ENCODE results near the gene PSMC3. TPM values are rescaled to one million over a fixed set of nuclear protein-coding genes. Genes with fewer than 3 reads are reported as not detected.

Gene PSMC3
- total RNA-seq, 6 experiments from 2014 or later, result 52.5 to 98.1 (median 63.3) TPM

DNA sequence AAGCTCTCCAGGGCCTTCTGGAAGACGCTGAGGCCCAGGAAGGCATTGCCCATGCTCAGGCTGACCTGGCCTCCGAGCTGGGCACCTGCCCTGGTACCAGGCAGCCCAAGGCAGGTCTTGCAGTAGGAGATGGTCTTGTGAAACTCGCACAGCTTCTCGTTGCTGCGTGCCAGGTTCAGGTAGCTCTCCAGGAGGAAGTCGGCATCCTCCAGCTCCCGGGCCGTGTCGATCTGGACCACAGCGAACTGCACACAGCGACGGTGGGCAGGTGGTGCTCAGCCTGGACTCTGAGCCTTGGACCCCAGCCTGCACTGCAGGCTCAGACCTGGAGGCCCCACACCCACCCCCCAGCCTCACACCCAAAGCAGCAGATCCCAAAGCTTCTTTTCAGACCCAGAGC, 21.7 kb upstream of the PSMC3 start:
- ATAC-seq (peak in 1 of 4 donors; percentile 8), DNase-seq (no peak)
- Histone ChIP-seq H3K4me3 (no peak overlapping the region), H3K27me3 (no peaks in the 10 kb centered on the region), H3K36me3 (no peaks in the 10 kb centered on the region), H3K4me1 (peaks cover 0 to 18% (median 3%) of the 10 kb centered on the region in 4 donors), H3K9me3 (no peaks in the 10 kb centered on the region), H3K27ac (no peak overlapping the region)
- intact Hi-C loops (cut with DNase I), result no loop called here
- WGBS (ENCODE audit: insufficient coverage, low coverage, low lambda C conversion rate, missing lambda C conversion rate), result no CpG with 5 or more reads among the region's 12 CpGs
- TF ChIP-seq POLR2A (IDR thresholded peaks at IDR 0.05), result no peak
- TF ChIP-seq, protein P1, sequence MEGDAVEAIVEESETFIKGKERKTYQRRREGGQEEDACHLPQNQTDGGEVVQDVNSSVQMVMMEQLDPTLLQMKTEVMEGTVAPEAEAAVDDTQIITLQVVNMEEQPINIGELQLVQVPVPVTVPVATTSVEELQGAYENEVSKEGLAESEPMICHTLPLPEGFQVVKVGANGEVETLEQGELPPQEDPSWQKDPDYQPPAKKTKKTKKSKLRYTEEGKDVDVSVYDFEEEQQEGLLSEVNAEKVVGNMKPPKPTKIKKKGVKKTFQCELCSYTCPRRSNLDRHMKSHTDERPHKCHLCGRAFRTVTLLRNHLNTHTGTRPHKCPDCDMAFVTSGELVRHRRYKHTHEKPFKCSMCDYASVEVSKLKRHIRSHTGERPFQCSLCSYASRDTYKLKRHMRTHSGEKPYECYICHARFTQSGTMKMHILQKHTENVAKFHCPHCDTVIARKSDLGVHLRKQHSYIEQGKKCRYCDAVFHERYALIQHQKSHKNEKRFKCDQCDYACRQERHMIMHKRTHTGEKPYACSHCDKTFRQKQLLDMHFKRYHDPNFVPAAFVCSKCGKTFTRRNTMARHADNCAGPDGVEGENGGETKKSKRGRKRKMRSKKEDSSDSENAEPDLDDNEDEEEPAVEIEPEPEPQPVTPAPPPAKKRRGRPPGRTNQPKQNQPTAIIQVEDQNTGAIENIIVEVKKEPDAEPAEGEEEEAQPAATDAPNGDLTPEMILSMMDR (IDR thresholded peaks at IDR 0.05), result no peak

DNA sequence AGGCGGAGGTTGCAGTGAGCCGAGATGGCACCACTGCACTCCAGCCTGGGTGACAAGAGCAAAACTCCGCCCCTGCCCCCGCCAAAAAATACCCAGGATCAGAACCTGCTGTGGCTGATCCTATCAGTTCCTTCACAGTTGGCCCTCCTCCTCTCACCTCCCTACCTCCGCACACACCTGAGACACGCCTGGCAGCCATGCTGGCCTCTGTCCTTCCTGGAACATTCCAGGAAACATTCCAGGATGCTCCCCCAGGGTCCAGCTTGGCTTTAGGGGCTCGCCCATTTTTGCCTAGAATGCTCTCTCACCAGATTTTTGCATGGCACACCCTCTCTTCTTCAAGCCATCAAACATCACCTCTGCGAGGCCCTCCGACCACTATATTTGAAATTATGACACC, 20.6 kb upstream of the PSMC3 start:
- ATAC-seq (no peak), DNase-seq (no peak)
- no peaks in the 10 kb centered on the region for H3K36me3 ChIP-seq
- H3K27me3 ChIP-seq, result no peaks in the 10 kb centered on the region
- TF ChIP-seq, protein P1 (IDR thresholded peaks at IDR 0.05), result no peak
- no peak for TF ChIP-seq POLR2A (IDR thresholded peaks at IDR 0.05)
- H3K4me1 ChIP-seq, result peaks cover 0 to 18% (median 3%) of the 10 kb centered on the region in 4 donors
- intact Hi-C loops (cut with DNase I), result no loop called here
- H3K4me3 ChIP-seq, result no peak overlapping the region
- 93% methylated on average over 3 of the region's 9 CpGs for WGBS (ENCODE audit: insufficient coverage, low coverage, low lambda C conversion rate, missing lambda C conversion rate)
- H3K9me3 ChIP-seq, result no peaks in the 10 kb centered on the region
- no peak overlapping the region for H3K27ac ChIP-seq

DNA sequence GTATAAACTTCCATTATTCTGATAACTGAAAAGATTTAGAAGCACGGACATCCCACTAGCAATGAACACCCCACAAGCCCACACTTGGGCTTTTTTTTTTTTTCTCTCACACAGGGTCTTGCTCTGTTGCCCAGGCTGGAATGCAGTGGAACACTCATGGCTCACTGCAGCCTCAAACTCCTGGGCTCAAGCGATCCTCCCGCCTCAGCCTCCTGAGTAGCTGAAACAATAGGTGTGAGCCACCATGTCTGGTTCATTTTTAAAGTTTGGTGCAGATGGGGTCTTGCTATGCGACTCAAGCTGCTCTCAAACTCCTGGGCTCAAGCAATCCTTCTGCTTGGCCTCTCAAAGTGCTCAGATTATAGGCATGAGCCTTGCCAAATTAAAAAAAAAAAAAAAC, 19.6 kb upstream of the PSMC3 start:
- no peaks in the 10 kb centered on the region for H3K9me3 ChIP-seq
- no peak for ATAC-seq
- H3K27ac ChIP-seq, result no peak overlapping the region
- H3K27me3 ChIP-seq, result no peaks in the 10 kb centered on the region
- intact Hi-C loops (cut with DNase I), result no loop called here
- H3K4me3 ChIP-seq, result no peak overlapping the region
- 100% methylated on average over 3 of the region's 4 CpGs for WGBS (ENCODE audit: insufficient coverage, low coverage, low lambda C conversion rate, missing lambda C conversion rate)
- TF ChIP-seq, protein P1 (IDR thresholded peaks at IDR 0.05), result no peak
- no peak for TF ChIP-seq POLR2A (IDR thresholded peaks at IDR 0.05)
- no peak for DNase-seq
- peaks cover 0 to 18% (median 3%) of the 10 kb centered on the region in 4 donors for H3K4me1 ChIP-seq
- H3K36me3 ChIP-seq, result no peaks in the 10 kb centered on the region

DNA sequence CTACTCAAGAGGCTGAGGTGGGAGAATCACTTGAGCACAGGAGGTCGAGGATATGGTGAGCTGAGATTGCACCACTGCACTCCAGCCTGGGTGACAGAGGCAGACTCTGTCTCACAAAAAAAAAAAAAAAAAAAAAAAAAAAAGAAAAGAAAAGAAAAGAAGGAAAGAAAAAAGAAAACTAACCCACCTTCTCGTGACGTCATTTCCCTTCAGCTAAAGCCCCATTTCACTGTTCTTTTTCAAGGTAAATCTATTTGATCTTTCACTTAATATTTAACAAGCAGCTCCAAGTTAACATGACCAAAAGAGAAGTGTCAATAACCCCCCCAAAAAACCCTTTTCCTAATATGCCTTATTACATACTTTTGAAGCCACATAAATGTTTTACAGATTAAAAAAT, 17.6 kb upstream of the PSMC3 start:
- no peak overlapping the region for H3K4me3 ChIP-seq
- H3K27me3 ChIP-seq, result no peaks in the 10 kb centered on the region
- no peaks in the 10 kb centered on the region for H3K36me3 ChIP-seq
- ATAC-seq, result no peak
- 52% methylated on average over 3 of the region's 3 CpGs for WGBS (ENCODE audit: insufficient coverage, low coverage, low lambda C conversion rate, missing lambda C conversion rate)
- H3K27ac ChIP-seq, result peak overlapping the region in 1 of 3 donors; percentile 4
- no peak for TF ChIP-seq POLR2A (IDR thresholded peaks at IDR 0.05)
- TF ChIP-seq, protein P1 (IDR thresholded peaks at IDR 0.05), result no peak
- H3K4me1 ChIP-seq, result peaks cover 0 to 6% (median 0%) of the 10 kb centered on the region in 4 donors
- intact Hi-C loops (cut with DNase I), result no loop called here
- no peaks in the 10 kb centered on the region for H3K9me3 ChIP-seq
- no peak for DNase-seq

All from right lobe of liver (tissue), 6 donors.